Keratinocyte (primary cell): ENCODE measurements around the gene ARID1B. TPM values are rescaled to one million over a fixed set of nuclear protein-coding genes. Genes with fewer than 3 reads are reported as not detected.

Source experiments
- DNase-seq: peaks from one replicate; pipeline ENCODE4 v3.0.0-alpha.2; 2011; ENCODE audit warnings: low read depth, missing footprints, low spot score
- FAIRE-seq: peaks from 2 replicates; lab custom pipeline; 2011; peaks lifted over from hg19 to GRCh38; lab: Jason Lieb, UNC
- H2AFZ ChIP-seq: 2 replicates; pipeline ENCODE4 v1.6.0; 2012; ENCODE audit warnings: low read length, control low read depth, inconsistent platforms; ENCODE audit not compliant: control insufficient read depth
- H3K27ac ChIP-seq: 2 replicates; pipeline ENCODE4 v1.5.1; 2011; ENCODE audit warnings: low read length; ENCODE audit not compliant: control insufficient read depth, insufficient read depth
- H3K27me3 ChIP-seq: 3 replicates; pipeline ENCODE4 v1.6.0; 2011; ENCODE audit warnings: low read length; ENCODE audit not compliant: control insufficient read depth, insufficient read depth; ENCODE audit errors: extremely low read depth
- H3K36me3 ChIP-seq, 2 experiments: 2 replicates in 1 of 2; 3 replicates in 1 of 2; pipeline ENCODE4 v1.5.1; 2011; ENCODE audit warnings: low read length in 2 of 2, mild to moderate bottlenecking in 1 of 2; ENCODE audit not compliant: control insufficient read depth in 2 of 2, insufficient read depth in 2 of 2; ENCODE audit errors: extremely low read depth in 1 of 2
- H3K4me1 ChIP-seq: 3 replicates; pipeline ENCODE4 v1.5.1; 2011; ENCODE audit warnings: low read length; ENCODE audit not compliant: control insufficient read depth, insufficient read depth; ENCODE audit errors: extremely low read depth
- H3K4me2 ChIP-seq: 3 replicates; pipeline ENCODE4 v1.6.0; 2011; ENCODE audit warnings: low read depth, low read length; ENCODE audit not compliant: control insufficient read depth, insufficient read depth; ENCODE audit errors: extremely low read depth
- H3K4me3 ChIP-seq, 3 experiments: fragments of 200-600 bp in 1 of 3; sonication (generic) in 1 of 3; 2 replicates in 2 of 3; 3 replicates in 1 of 3; pipeline ENCODE4 v1.5.1; 2011 to 2016; ENCODE audit warnings: low read length in 3 of 3, mild to moderate bottlenecking in 3 of 3, control low read depth in 2 of 3, inconsistent platforms in 1 of 3, low read depth in 1 of 3, mixed read lengths in 1 of 3, mixed run types in 1 of 3, moderate library complexity in 1 of 3; ENCODE audit not compliant: control insufficient read depth in 2 of 3, insufficient read depth in 2 of 3; ENCODE audit errors: extremely low read depth in 1 of 3
- H3K79me2 ChIP-seq: 2 replicates; pipeline ENCODE4 v1.6.0; 2012; ENCODE audit warnings: low read length; ENCODE audit not compliant: control insufficient read depth, insufficient read depth
- H3K9ac ChIP-seq: 3 replicates; pipeline ENCODE4 v1.6.0; 2011; ENCODE audit warnings: low read length; ENCODE audit not compliant: control insufficient read depth, insufficient read depth; ENCODE audit errors: extremely low read depth
- H3K9me1 ChIP-seq: 3 replicates; pipeline ENCODE4 v1.6.0; 2011; ENCODE audit warnings: low read length; ENCODE audit not compliant: control insufficient read depth, insufficient read depth; ENCODE audit errors: extremely low read depth
- H3K9me3 ChIP-seq: 2 replicates; pipeline ENCODE4 v1.5.1; 2012; ENCODE audit warnings: low read depth, low read length; ENCODE audit not compliant: control insufficient read depth
- H4K20me1 ChIP-seq: 3 replicates; pipeline ENCODE4 v1.6.0; 2011; ENCODE audit warnings: low read length; ENCODE audit not compliant: control insufficient read depth, insufficient read depth; ENCODE audit errors: extremely low read depth
- EZH2 ChIP-seq: IDR thresholded peaks from one replicate; pipeline ENCODE4 v1.6.1; 2012; ENCODE audit warnings: inconsistent platforms, mild to moderate bottlenecking, low read length, moderate library complexity
- dilution Hi-C: fragments of 300-500 bp; cut with MboI; formaldehyde crosslinking; loops from one replicate; pipeline ENCODE4 v1.7.0; 2020; ENCODE audit warnings: low sequenced_read_pairs; ENCODE audit not compliant: extremely low pct_ligation_motif_present
- polyA plus RNA-seq, 5 experiments: library from polyadenylated mRNA; depleted of rRNA in 3 of 5; stranded (reverse) in 3 of 5; stranded (forward) in 1 of 5; unstranded in 1 of 5; fragments of >200 nt; gene quantifications; 1 replicate in 1 of 5; 2 replicates in 3 of 5; 3 replicates in 1 of 5; pipeline versions ENCODE4 v1.2.1 to v1.2.3, GENCODE V29; 2011 to 2012; ENCODE audit warnings: missing spikeins in 2 of 5, low read depth in 1 of 5, low replicate concordance in 1 of 5
- TF ChIP-seq, protein P1 (sequence below), 3 experiments: IDR thresholded peaks in 1 of 3; conservative IDR thresholded peaks in 1 of 3; optimal IDR thresholded peaks in 1 of 3; 2 replicates in 2 of 3; 3 replicates in 1 of 3; pipeline versions ENCODE3 to v1.5.1; 2011; ENCODE audit warnings: low read length in 3 of 3, mild to moderate bottlenecking in 3 of 3, moderate library complexity in 2 of 3, control low read depth in 1 of 3, inconsistent platforms in 1 of 3; ENCODE audit not compliant: insufficient read depth in 2 of 3; ENCODE audit errors: extremely low read depth in 1 of 3

Gene ARID1B
- polyA plus RNA-seq, 1 donor (not counting 4 experiments of a cell fraction or from before 2014, with no cell fraction given) = 14.9 TPM

DNA sequence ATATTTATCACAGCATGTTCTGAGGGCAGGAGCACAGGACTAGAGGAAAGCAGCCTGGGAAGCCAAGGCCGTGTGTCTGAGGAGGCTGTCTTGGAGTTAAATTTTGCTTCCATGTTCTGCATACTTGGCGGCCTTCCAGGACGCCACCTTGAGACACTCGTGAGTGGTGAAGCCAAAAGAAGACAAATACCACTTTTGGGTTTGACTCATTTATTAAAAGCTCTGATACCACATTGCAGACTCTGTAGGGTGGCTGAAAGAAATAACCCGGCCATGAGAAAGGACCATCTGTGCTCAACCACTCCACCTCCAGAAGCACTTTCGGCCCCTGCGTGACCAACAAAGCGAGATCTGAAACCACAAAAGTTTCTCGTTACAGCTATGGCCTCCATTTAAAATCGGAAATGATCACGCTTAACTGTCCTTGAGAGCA, 426.1 kb downstream of the ARID1B start:
- no peak overlapping the region for H2AFZ ChIP-seq
- dilution Hi-C loops = no loop called here
- H3K9me3 ChIP-seq = no peaks in the 10 kb centered on the region
- no peaks in the 10 kb centered on the region for H3K27me3 ChIP-seq
- no peaks in the 10 kb centered on the region for H3K79me2 ChIP-seq
- no peak overlapping the region for H3K4me2 ChIP-seq
- peaks cover 7 to 20% of the 10 kb centered on the region in 2 experiments for H3K36me3 ChIP-seq
- no peak overlapping the region for H3K4me3 ChIP-seq
- no peak for FAIRE-seq
- no peak for TF ChIP-seq EZH2
- TF ChIP-seq, protein P1, sequence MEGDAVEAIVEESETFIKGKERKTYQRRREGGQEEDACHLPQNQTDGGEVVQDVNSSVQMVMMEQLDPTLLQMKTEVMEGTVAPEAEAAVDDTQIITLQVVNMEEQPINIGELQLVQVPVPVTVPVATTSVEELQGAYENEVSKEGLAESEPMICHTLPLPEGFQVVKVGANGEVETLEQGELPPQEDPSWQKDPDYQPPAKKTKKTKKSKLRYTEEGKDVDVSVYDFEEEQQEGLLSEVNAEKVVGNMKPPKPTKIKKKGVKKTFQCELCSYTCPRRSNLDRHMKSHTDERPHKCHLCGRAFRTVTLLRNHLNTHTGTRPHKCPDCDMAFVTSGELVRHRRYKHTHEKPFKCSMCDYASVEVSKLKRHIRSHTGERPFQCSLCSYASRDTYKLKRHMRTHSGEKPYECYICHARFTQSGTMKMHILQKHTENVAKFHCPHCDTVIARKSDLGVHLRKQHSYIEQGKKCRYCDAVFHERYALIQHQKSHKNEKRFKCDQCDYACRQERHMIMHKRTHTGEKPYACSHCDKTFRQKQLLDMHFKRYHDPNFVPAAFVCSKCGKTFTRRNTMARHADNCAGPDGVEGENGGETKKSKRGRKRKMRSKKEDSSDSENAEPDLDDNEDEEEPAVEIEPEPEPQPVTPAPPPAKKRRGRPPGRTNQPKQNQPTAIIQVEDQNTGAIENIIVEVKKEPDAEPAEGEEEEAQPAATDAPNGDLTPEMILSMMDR (optimal IDR thresholded peaks at IDR 0.05 in 1 of 3, IDR thresholded peaks at IDR 0.05 in 1 of 3, conservative IDR thresholded peaks at IDR 0.05 in 1 of 3; ENCODE audit: extremely low read depth in 1 of 3, insufficient read depth in 2 of 3, low read length in 3 of 3) = no peak
- H3K9ac ChIP-seq = no peak overlapping the region
- peaks cover 9% of the 10 kb centered on the region for H3K4me1 ChIP-seq
- no peak for DNase-seq
- no peaks in the 10 kb centered on the region for H4K20me1 ChIP-seq
- H3K27ac ChIP-seq = no peak overlapping the region
- no peaks in the 10 kb centered on the region for H3K9me1 ChIP-seq

DNA sequence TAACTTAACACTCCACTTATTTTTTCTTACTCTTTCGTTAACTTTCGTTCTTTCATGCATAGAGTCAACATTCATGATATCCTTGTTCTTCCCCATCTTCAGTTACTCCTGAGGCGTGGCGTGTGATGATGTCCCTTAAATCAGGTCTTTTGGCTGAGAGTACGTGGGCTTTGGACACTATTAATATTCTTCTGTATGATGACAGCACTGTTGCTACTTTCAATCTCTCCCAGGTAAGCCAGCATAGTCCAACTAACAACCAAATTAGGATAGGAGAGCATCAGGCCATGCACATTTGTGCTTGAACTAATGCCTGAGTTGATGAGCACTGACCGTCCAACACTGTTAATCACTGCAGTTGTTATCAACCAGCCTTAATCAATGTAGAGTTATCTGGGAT, 426.6 kb downstream of the ARID1B start:
- no peak for FAIRE-seq
- H3K4me2 ChIP-seq = no peak overlapping the region
- no peak for TF ChIP-seq EZH2
- TF ChIP-seq, protein P1 (optimal IDR thresholded peaks at IDR 0.05 in 1 of 3, IDR thresholded peaks at IDR 0.05 in 1 of 3, conservative IDR thresholded peaks at IDR 0.05 in 1 of 3; ENCODE audit: extremely low read depth in 1 of 3, insufficient read depth in 2 of 3, low read length in 3 of 3) = no peak
- H3K9me1 ChIP-seq = no peaks in the 10 kb centered on the region
- peaks cover 5% of the 10 kb centered on the region for H3K4me1 ChIP-seq
- H3K4me3 ChIP-seq = no peak overlapping the region
- no peaks in the 10 kb centered on the region for H3K79me2 ChIP-seq
- no peaks in the 10 kb centered on the region for H4K20me1 ChIP-seq
- H3K9me3 ChIP-seq = no peaks in the 10 kb centered on the region
- no peak overlapping the region for H2AFZ ChIP-seq
- H3K27ac ChIP-seq = no peak overlapping the region
- dilution Hi-C loops = no loop called here
- no peak overlapping the region for H3K9ac ChIP-seq
- no peaks in the 10 kb centered on the region for H3K27me3 ChIP-seq
- H3K36me3 ChIP-seq = peaks cover 7 to 20% of the 10 kb centered on the region in 2 experiments
- DNase-seq = no peak
